Gastrocnemius medialis (tissue), 4 donors: ENCODE results near the gene PSMC3IP.
"Not testable (repeated sequence)": the region's sequence is repeated elsewhere in the genome, so short reads cannot be mapped to it uniquely, and the experiment has no call there.

Experiments used
- POLR2A ChIP-seq, 2 donors: fragments of 450-650 bp; IDR thresholded peaks; one replicate each; pipeline ENCODE4 v1.6.1; 2017; ENCODE audit warnings: antibody characterized with exemption in 2 of 2, mild to moderate bottlenecking in 2 of 2, moderate library complexity in 2 of 2
- TF ChIP-seq, protein P1 (sequence below), 5 experiments: fragments of 450-650 bp in 3 of 5; fragments of 200-600 bp in 2 of 5; sonication (generic) in 2 of 5; IDR thresholded peaks in 4 of 5; conservative IDR thresholded peaks in 1 of 5; 1 replicate in 4 of 5; 2 replicates in 1 of 5; pipeline ENCODE4 v1.5.1; 2016 to 2019; ENCODE audit warnings: antibody characterized with exemption in 5 of 5, mild to moderate bottlenecking in 3 of 5, moderate library complexity in 3 of 5

DNA sequence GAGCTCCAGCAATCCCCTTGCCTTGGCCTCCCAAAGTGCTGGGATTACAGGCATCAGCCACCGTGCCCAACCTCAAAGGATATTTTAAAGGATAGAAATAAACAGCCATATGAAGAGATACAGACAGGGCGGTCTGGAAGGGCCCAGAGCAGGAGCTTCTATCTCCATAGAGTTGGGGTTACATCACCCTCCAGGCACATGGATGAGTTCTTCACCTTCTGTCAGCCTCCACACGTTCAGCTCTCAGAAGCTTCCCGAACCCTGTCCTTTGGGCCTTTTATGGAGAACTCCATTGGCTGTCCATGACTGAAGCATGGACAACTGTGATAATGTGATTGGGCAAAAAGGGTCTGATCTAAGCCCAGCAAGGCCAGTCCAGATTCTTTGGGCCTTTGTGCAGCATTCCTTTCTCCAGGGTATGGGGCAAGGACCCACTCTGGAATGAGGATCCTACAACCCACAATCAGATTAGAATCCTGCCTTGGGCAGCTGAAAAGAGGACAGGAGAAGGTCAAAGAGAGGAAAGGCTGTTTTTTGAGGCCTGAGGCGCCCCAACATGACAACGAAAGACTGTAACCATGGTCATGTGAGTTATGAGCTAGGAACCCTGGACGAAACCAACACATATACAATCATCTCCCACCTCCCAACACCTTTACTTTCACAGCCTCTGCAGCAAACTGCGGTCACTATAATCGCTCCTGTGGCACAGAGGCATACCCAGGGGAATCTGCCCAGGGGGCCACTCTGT lies 31.6 kb downstream of the PSMC3IP start:
- TF ChIP-seq, protein P1, sequence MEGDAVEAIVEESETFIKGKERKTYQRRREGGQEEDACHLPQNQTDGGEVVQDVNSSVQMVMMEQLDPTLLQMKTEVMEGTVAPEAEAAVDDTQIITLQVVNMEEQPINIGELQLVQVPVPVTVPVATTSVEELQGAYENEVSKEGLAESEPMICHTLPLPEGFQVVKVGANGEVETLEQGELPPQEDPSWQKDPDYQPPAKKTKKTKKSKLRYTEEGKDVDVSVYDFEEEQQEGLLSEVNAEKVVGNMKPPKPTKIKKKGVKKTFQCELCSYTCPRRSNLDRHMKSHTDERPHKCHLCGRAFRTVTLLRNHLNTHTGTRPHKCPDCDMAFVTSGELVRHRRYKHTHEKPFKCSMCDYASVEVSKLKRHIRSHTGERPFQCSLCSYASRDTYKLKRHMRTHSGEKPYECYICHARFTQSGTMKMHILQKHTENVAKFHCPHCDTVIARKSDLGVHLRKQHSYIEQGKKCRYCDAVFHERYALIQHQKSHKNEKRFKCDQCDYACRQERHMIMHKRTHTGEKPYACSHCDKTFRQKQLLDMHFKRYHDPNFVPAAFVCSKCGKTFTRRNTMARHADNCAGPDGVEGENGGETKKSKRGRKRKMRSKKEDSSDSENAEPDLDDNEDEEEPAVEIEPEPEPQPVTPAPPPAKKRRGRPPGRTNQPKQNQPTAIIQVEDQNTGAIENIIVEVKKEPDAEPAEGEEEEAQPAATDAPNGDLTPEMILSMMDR (IDR thresholded peaks at IDR 0.05 in 4 of 5, conservative IDR thresholded peaks at IDR 0.05 in 1 of 5), result not testable (repeated sequence)
- not testable (repeated sequence) for TF ChIP-seq POLR2A (IDR thresholded peaks at IDR 0.05)
